GM19372 (cell line): ENCODE measurements around the gene FAM107B.

Experiments used
- ATAC-seq: cut with Tn5 transposase; IDR thresholded peaks from one replicate; pipeline ENCODE4 v1.9.1; 2021; ENCODE audit warnings: mild to moderate bottlenecking, low read depth, moderate library complexity; ENCODE audit not compliant: unreplicated experiment

The FAM107B gene

DNA sequence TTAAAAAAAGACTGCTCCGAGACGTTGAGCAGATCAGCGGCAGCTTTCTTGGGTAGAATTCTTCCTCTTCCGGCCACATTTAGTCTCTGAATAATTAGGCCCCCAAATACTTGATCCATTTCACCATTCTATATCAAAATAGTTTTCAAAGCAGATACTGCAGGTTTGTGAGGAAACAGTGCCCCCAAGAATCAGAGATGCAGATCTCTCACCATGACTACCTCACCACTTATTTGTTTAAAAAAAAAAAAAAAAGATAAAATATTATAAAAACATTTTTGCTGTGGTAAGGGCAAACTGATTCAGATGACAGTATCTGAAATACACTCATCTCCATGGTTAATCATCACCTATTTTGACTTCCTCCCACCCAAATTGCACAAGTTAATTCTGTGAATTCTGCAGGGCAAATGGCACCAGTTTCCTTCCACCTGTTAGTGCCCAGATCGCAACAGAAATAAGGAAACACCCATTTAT, 210.4 kb downstream of the FAM107B start:
- ATAC-seq, result no peak

- no peak for ATAC-seq
Measured at GRCh38 chr10:14563359-14563940, 211.2 kb downstream of the FAM107B start.

DNA sequence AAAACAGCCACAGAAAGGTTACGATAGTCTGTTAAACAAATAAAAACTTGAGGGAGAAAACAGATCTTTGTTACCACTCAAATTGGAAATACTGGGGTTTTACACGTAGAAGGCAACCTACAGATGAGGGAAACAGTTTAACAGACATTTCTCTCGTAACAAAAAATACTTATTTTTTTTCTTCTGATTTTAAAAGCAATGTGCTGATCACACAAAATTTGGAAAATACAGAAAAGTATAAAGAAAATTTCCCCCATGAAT, 211.7 kb downstream of the FAM107B start:
- ATAC-seq, result no peak

DNA sequence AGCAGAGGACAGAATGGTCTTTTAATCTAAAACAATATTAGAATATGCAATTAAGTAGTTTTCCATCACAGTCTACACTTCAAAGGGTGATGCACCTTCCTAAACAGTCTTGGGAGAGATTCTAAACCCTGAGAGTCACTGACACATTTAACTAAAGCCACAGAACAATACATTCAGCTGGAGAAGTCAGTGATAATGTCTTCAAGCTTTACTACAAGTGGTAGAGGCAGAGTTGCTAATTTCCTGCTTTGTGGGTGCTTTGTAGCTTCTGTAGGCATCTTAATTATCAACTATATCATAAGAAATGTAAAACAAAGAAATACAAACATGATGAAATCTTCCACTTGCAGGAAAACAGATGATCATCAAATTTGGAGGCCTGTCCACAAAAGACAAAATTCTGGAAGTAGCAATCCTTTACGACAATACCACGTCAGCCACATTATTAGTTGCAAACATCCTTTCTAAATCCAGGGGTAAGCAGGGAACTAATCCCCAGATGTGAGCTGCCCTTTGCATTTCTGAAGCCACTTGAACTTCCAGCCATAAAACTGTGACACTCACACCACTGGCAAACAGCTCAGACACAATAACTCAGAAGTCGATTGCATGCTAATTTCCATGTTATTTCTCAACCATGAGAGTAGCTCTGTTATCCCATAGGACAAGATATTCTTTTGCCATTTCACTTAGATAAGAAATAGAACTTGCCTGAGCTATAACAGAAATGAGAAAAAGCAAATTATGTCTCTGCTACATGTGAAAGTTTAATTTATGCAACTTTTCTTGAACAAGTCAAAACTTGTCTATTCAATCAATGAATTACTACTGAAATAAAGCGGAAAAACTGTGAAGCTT, 212.2 kb downstream of the FAM107B start:
- no peak for ATAC-seq

DNA sequence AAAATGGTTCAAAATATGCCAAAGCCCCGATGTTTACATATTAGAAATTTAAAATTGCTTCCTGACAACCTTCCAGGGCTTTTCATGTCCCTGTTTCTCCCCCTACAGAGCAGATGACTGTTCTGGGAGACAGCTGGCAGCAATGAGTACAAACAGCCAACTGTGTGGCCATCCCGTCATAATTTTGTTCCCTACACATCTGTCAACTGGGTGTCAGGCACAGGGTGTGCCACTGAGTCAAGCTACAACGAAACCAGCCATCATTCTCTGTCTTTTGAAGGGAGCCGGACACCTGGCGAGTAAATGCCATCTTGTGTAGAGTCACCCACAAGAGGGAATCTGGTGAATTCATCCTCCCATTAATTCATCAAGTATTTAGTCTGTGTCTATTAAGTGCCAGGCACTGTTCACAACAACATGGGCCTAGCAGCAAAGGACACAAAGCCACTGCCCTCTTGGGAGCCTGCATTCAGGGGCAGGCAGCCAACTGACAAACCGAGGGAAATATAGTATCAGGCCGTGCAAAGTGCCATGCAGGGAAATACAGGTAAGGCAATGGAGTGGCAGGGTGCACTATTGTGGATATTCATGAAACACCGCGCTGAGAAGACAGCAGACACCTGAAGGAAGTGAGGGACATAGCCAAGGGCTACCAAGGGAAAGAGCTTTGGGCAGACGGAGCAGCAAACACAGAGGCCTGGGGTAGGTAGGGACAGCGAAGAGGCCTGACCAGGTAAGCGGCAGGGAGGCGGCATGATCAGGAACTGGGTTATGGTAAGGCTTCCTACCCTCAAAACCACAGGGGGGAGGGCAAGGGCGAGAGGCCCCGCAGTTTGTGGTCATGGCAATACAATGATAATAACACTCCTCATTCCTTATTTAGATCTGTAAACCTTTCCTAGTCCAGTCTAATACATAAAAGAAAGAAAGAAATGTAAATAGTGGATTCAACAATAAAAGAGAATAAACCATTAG, 213.6 kb downstream of the FAM107B start:
- no peak for ATAC-seq

DNA sequence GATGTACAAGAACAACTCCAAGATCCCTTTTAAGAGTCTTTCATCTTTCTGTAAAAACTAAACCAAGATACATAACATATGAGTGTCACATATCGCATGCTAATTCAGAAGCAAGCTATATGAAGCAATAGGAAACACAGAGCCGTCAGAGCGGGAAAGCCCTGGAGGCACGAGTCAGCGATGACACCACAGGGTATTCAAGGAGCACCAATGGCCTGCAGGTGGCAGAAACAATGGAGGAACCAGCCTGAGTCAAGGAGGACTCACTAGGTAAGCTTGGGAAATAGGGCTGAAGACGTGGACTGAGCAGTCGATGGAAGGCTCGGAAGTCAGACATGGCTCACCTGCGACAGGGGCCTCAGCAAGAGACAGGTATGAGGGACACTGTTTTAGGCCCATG, 214.4 kb downstream of the FAM107B start:
- no peak for ATAC-seq

GRCh38 chr10:14558025-14558424, 216.7 kb downstream of the FAM107B start:
- ATAC-seq, result no peak

DNA sequence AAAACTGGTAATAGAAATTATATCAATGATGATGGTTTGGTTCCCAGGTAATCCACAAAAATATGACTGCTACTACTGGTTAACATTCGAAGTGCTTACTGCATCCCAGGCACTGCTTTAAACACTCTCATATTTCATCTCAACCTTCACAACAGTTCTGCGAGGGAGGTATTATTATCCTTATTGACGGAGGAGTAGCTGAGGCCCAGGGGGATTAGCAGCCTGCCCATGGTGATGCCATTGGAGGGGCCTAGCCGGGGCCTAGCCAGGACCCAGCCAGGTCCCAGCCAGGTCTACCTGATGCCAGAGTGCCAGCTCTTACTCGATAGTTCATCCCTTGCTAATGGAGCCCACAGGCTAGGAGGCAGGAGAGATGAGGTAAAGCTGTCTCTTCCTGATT, 217.1 kb downstream of the FAM107B start:
- ATAC-seq, result no peak

DNA sequence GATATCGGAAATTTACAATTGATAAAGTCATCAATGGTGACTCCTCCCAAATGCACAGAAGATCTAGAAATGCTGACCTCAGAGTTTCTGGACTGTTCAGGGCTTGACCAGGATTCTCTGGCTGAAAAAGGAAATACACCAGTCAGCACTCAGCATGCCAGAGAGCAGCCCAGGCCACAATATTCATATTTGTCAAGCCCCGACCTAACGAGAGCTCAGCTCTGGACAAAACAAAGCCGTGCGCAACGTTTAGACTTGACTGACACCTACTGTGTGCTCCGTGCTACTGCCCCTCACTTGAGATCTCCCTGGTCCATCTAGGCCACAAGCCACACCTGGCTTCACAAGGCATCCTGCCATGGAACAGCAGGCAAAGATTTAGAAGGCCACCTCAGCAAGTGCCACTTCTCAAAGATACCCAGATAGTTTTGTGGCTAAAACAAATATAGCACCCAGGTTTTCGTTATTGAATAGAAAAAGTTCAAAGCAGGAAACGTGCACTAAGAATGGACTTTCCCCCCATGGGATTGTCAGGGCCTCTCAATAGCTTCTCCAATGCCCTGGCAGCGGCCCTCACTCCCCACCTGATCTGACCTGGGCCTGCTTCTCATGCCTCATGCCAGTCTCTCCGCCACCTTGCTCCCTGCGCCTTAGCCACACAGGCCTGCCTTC, 218.3 kb downstream of the FAM107B start:
- ATAC-seq, result no peak

DNA sequence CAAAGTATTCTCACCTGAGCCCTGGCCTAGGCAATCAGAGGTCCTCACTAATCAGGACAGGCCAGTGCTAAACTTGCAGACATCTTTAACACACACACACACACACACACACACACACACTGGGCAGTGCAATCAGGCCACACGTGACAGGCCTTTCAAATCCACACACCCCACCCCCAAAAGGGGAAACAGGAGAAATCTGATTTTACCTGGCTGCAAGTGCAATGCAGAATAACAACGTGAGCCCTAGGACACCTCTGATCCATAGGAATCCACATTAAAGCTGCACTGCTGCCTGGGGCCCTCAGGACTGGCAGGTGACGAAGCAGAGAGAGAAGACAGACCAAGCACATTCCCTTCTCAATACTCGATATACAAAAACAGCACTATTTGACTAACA, 218.9 kb downstream of the FAM107B start:
- no peak for ATAC-seq

DNA sequence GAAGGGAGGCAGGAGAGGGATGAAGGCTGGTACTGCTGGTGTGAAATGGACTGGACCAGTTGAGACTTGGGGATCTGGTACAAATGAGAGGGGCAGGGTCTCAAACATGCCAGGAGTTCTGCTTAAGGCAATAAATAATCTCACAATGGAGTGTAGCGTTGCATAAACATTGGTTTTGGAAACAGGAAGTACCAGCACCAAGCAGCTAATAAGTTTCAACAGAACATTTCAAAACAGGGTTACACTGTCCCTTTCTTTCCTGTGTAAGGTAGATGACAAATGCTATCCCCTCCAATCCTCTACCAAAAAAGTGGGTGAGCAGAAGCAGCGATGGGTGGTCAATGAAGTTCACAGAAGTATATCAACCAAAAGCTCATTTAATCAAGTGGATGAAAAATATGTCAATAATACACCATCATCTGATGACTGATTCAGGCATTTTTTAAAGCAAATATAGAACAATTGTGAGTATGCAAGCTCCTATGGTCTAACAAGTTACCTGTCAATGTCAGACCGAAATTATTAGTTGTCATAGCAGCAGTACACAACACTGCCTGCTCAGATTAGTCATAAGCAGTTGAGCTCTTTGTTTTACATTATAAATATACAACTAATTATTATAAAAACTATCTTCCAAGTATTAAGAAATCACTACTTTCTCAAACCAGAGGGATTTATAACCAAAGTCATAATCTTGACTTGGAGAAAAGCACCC, 220.0 kb downstream of the FAM107B start:
- no peak for ATAC-seq

- no peak for ATAC-seq
Measured at GRCh38 chr10:14554091-14554490, 220.6 kb downstream of the FAM107B start.

GRCh38 chr10:14553448-14553847, 221.2 kb downstream of the FAM107B start:
- ATAC-seq, result no peak

DNA sequence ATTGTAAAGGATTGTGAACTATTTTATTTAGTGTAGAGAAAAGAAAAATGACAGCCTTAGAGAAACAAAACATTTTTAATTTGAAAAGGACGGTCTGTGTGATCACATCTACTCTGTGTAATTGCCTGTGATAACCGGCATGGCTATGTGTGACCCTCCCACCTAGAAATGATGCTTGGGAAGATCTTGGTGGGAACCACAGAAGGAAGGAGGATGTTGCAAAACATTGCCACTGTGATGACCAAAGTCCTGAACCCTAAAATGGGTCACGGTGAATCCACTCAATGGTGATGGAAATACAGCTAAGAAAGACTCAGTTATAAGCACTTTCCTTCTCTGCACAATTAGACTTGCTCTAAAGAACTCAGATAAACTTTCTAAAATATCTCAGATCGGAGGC, 222.7 kb downstream of the FAM107B start:
- no peak for ATAC-seq

- ATAC-seq, result no peak
Measured at GRCh38 chr10:14550471-14550981, 224.2 kb downstream of the FAM107B start.

DNA sequence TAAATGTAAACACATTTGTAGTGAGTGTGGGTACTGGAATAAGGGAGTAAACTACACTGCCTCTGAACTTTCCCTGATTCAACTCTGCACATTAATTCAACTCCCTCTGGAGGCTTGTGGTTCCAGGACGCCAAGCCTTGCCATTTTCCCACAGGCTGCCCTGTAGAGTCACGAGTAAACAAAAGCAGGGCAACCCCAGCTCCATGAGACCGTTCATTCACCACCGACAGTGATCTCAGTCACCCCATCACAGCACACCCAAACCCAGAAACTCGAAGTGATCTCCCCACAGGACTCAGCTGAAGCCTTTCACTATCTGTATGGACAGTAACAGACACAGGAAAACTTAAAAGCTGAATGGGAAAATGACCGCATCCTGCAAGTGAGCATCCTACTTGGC, 225.2 kb downstream of the FAM107B start:
- no peak for ATAC-seq

GRCh38 chr10:14548970-14549369, 225.7 kb downstream of the FAM107B start:
- ATAC-seq, result no peak

DNA sequence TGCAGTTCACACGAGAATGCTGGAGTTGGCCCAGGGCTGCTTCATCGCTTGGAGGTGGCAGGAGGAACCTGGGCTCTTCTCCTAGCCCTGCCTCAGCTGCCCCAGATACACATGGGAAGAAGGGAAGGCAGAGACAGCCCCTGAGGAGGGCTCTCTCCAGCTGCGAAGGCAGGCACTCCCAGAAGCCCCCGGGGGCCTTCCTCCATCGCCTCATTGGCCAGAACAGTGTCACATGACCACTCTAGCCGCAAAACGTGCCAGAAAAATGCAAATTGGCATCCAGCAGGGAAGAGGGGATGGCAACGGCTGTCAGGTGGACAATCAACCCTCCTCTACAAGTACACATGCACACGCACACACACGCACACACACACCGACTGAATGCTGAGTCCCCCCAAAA, 226.2 kb downstream of the FAM107B start:
- ATAC-seq, result no peak

DNA sequence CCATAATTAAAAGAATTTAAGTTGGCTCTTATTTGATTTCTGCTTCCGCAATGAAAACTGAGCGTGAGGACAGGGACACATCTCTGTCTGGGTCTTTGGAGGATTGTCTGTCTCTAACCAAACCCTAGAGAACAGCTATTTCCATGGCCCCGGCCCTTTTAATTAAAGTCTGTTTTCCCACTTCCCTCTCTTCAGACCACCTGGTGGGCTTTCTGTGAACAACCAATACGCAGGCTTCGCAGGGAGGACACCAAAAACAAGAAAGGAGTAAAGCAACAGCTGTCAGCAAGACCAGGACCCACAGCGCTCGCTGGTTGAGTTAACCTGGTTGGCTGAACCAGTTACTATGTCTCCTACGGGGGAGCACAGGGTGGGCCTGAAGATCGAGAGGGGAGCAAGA, 226.9 kb downstream of the FAM107B start:
- no peak for ATAC-seq

DNA sequence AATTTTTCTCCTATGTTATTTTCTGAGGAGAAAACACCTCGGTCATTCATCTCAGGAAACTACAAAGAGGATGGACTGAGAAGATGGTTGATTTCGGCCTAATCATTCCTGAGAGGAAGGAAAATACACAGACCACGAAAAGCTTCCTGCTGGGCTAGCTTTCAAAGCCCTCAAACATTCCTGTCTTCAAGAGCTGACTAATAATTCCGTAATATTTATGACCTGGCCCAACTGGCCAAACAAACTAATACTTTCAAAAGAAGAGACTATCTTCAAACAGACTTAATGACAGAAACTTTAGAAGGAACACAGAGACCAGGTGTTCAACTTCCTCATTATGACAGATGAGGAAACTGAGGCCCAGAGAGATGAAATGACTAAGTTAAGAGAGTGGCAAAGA, 228.9 kb downstream of the FAM107B start:
- ATAC-seq, result no peak
